Activated CD8-positive, alpha-beta T cell treated with anti-CD3 and anti-CD28 coated beads, Interleukin-2, amount 10 ng/mL, durations not matched to agents 7 days and 5 days (primary cell): Measurements from ENCODE around the gene MOSPD3. TPM values are rescaled to one million over a fixed set of nuclear protein-coding genes. Genes with fewer than 3 reads are reported as not detected.
"Not testable (repeated sequence)": the region's sequence is repeated elsewhere in the genome, so short reads cannot be mapped to it uniquely, and the experiment has no call there.

Source experiments
- ATAC-seq: fragments of 150-1000 bp; cut with Tn5 transposase; one replicate; pipeline ENCODE4 v1.10.0; 2021; ENCODE audit warnings: moderate library complexity
- CTCF ChIA-PET: fragments of 350-600 bp; sonication (Branson Sonifier 250); formaldehyde crosslinking; loops from one replicate; lab custom pipeline; 2021; ENCODE audit warnings: antibody characterized with exemption; lab: Charles Lee
- POLR2A ChIA-PET: fragments of 350-600 bp; sonication (Branson Sonifier 250); formaldehyde crosslinking; loops from one replicate; lab custom pipeline; 2021; ENCODE audit warnings: antibody characterized with exemption; lab: Charles Lee
- DNase-seq: peaks from one replicate; pipeline ENCODE4 v3.0.0-alpha.2; 2020
- H3K27ac Mint-ChIP-seq: one replicate; pipeline ENCODE4 v1.8.0; 2021; ENCODE audit warnings: mild to moderate bottlenecking, mixed read lengths
- H3K27me3 Mint-ChIP-seq: one replicate; pipeline ENCODE4 v1.8.0; 2021; ENCODE audit warnings: low read depth, mixed read lengths
- H3K36me3 Mint-ChIP-seq: one replicate; pipeline ENCODE4 v1.8.0; 2021; ENCODE audit warnings: low read depth, mixed read lengths
- H3K4me1 Mint-ChIP-seq: one replicate; pipeline ENCODE4 v1.8.0; 2021; ENCODE audit warnings: low read depth, mixed read lengths
- H3K4me3 Mint-ChIP-seq: one replicate; pipeline ENCODE4 v1.8.0; 2021; ENCODE audit warnings: mild to moderate bottlenecking, mixed read lengths
- H3K9me3 Mint-ChIP-seq: one replicate; pipeline ENCODE4 v1.8.0; 2022; ENCODE audit warnings: mixed read lengths; ENCODE audit not compliant: insufficient read depth
- total RNA-seq, 2 experiments: library from RNA; stranded (reverse); gene quantifications; one replicate each; pipeline ENCODE4 v1.2.3, GENCODE V29; 2021

The MOSPD3 gene
- total RNA-seq: 10 to 100 TPM; 42.1 to 43.5 TPM

- peak within 1 kb of the TSS; percentile 99 for H3K27ac Mint-ChIP-seq
- ATAC-seq (peak; percentile 94), DNase-seq (peak; percentile 98)
- H3K9me3 Mint-ChIP-seq: no peaks in the 10 kb centered on the region
- ChIA-PET CTCF (interaction anchor here (0.5 to 2.8 kb wide), 18 partner anchors 9 to 240 kb away, joined by 3 to 25 read pairs (median 4); partner anchors contain the start of genes FBXO24, LRCH4, POP7 and SLC12A9), POLR2A (interaction anchor here (0.6 to 1.7 kb wide), 14 partner anchors 9 to 264 kb away, joined by 3 to 10 read pairs (median 4); partner anchors contain the start of genes FBXO24, LRCH4 and ZCWPW1)
- peak within 1 kb of the TSS; percentile 95 for H3K4me3 Mint-ChIP-seq
- peaks cover 6% of the 10 kb centered on the region for H3K27me3 Mint-ChIP-seq
- peaks cover 30% of the 10 kb centered on the region for H3K4me1 Mint-ChIP-seq
- H3K36me3 Mint-ChIP-seq: peaks cover 14% of the 10 kb centered on the region
These were observed at the start of gene MOSPD3 for GRCh38 chr7:100611983-100612729. Gene MOSPD3, plus strand, starts transcription at chr7:100612540. Its CDS starts 252 bp downstream, at chr7:100612792.

- Mint-ChIP-seq H3K4me3 (no peak overlapping the region), H3K27me3 (no peaks in the 10 kb centered on the region), H3K36me3 (peaks cover 29% of the 10 kb centered on the region), H3K27ac (no peak overlapping the region), H3K4me1 (peaks cover 35% of the 10 kb centered on the region), H3K9me3 (no peaks in the 10 kb centered on the region)
- ATAC-seq (no peak), DNase-seq (no peak)
- ChIA-PET POLR2A (interaction anchor here (1.4 kb wide), 1 partner anchor 24 kb away, joined by 3 read pairs; the partner anchor contains the start of gene AGFG2), CTCF (interaction anchor here (0.9 to 12.0 kb wide), 12 partner anchors 9 to 143 kb away, joined by 3 to 213 read pairs (median 6); partner anchors contain the start of genes FBXO24, LRCH4, MOSPD3 and POP7)
These were observed 49.2 kb upstream of the MOSPD3 start for GRCh38 chr7:100563100-100563564.

- ATAC-seq (peak; percentile 67), DNase-seq (peak; percentile 89)
- Mint-ChIP-seq H3K36me3 (peaks cover 25% of the 10 kb centered on the region), H3K4me3 (no peak overlapping the region), H3K4me1 (peaks cover 42% of the 10 kb centered on the region), H3K9me3 (no peaks in the 10 kb centered on the region), H3K27me3 (no peaks in the 10 kb centered on the region), H3K27ac (peak overlapping the region; percentile 65)
- CTCF ChIA-PET: interaction anchor here (0.8 to 12.0 kb wide), 21 partner anchors 8 to 376 kb away, joined by 3 to 213 read pairs (median 5); partner anchors contain the start of genes FBXO24, LRCH4, MOSPD3 and POP7
- POLR2A ChIA-PET: interaction anchor here (1.8 kb wide), 1 partner anchor 21 kb away, joined by 5 read pairs; no protein-coding TSS in a partner anchor
These were observed 48.4 kb upstream of the MOSPD3 start for GRCh38 chr7:100563809-100564400.

GRCh38 chr7:100564405-100564804, 47.9 kb upstream of the MOSPD3 start:
- H3K27ac Mint-ChIP-seq: peak overlapping the region; percentile 43
- H3K36me3 Mint-ChIP-seq: peaks cover 22% of the 10 kb centered on the region
- not testable (repeated sequence) for H3K4me3 Mint-ChIP-seq, H3K9me3 Mint-ChIP-seq, H3K27me3 Mint-ChIP-seq, DNase-seq, ATAC-seq
- peaks cover 43% of the 10 kb centered on the region for H3K4me1 Mint-ChIP-seq
- ChIA-PET CTCF (interaction anchor here (0.8 to 12.0 kb wide), 20 partner anchors 8 to 376 kb away, joined by 3 to 213 read pairs (median 5); partner anchors contain the start of genes FBXO24, LRCH4, MOSPD3 and POP7), POLR2A (interaction anchor here (1.8 kb wide), 1 partner anchor 21 kb away, joined by 5 read pairs; no protein-coding TSS in a partner anchor)

GRCh38 chr7:100565133-100565571, 47.2 kb upstream of the MOSPD3 start:
- Mint-ChIP-seq H3K9me3 (no peaks in the 10 kb centered on the region), H3K36me3 (peaks cover 20% of the 10 kb centered on the region), H3K4me3 (no peak overlapping the region), H3K27ac (no peak overlapping the region), H3K4me1 (peaks cover 48% of the 10 kb centered on the region), H3K27me3 (no peaks in the 10 kb centered on the region)
- no peak for DNase-seq
- ChIA-PET CTCF (interaction anchor here (0.7 to 12.0 kb wide), 12 partner anchors 9 to 102 kb away, joined by 3 to 213 read pairs (median 4); partner anchors contain the start of genes FBXO24, LRCH4 and MOSPD3), POLR2A (interaction anchor here (0.7 to 2.0 kb wide), 5 partner anchors 15 to 87 kb away, joined by 3 to 8 read pairs (median 3); partner anchors contain the start of gene FBXO24)
- no peak for ATAC-seq

GRCh38 chr7:100566018-100566531, 46.3 kb upstream of the MOSPD3 start:
- peak overlapping the region; percentile 62 for H3K27ac Mint-ChIP-seq
- H3K36me3 Mint-ChIP-seq: peaks cover 20% of the 10 kb centered on the region
- POLR2A ChIA-PET: interaction anchor here (0.7 to 2.0 kb wide), 4 partner anchors 16 to 88 kb away, joined by 3 to 8 read pairs (median 3); partner anchors contain the start of gene FBXO24
- H3K4me1 Mint-ChIP-seq: peaks cover 56% of the 10 kb centered on the region
- no peaks in the 10 kb centered on the region for H3K9me3 Mint-ChIP-seq
- H3K4me3 Mint-ChIP-seq: no peak overlapping the region
- H3K27me3 Mint-ChIP-seq: no peaks in the 10 kb centered on the region
- no peak for ATAC-seq
- CTCF ChIA-PET: interaction anchor here (0.7 to 12.0 kb wide), 7 partner anchors 11 to 125 kb away, joined by 3 to 213 read pairs (median 7); partner anchors contain the start of genes FBXO24 and LRCH4
- no peak for DNase-seq

- ChIA-PET POLR2A (interaction anchor here (0.6 to 2.0 kb wide), 2 partner anchors 20 to 113 kb away, joined by 5 to 8 read pairs; partner anchors contain the start of gene FBXO24), CTCF (interaction anchor here (1.3 to 5.6 kb wide), 2 partner anchors 20 to 124 kb away, joined by 4 to 57 read pairs; partner anchors contain the start of genes FBXO24 and LRCH4)
- Mint-ChIP-seq H3K27ac (peak overlapping the region; percentile 80), H3K27me3 (no peaks in the 10 kb centered on the region), H3K9me3 (no peaks in the 10 kb centered on the region), H3K4me3 (no peak overlapping the region), H3K4me1 (peaks cover 66% of the 10 kb centered on the region), H3K36me3 (peaks cover 26% of the 10 kb centered on the region)
- ATAC-seq: no peak
- no peak for DNase-seq
These were observed 45.2 kb upstream of the MOSPD3 start for GRCh38 chr7:100567031-100567730.

- ATAC-seq (no peak), DNase-seq (peak; percentile 32)
- Mint-ChIP-seq H3K9me3 (no peaks in the 10 kb centered on the region), H3K4me1 (peaks cover 66% of the 10 kb centered on the region), H3K36me3 (peaks cover 25% of the 10 kb centered on the region), H3K27me3 (no peaks in the 10 kb centered on the region), H3K4me3 (no peak overlapping the region), H3K27ac (peak overlapping the region; percentile 80)
- POLR2A ChIA-PET: no interaction called here
- CTCF ChIA-PET: interaction anchor here (1.1 kb wide), 1 partner anchor 21 kb away, joined by 3 read pairs; no protein-coding TSS in a partner anchor
These were observed 44.6 kb upstream of the MOSPD3 start for GRCh38 chr7:100567751-100568175.

GRCh38 chr7:100568176-100568895, 44.0 kb upstream of the MOSPD3 start:
- peaks cover 23% of the 10 kb centered on the region for H3K36me3 Mint-ChIP-seq
- no peak for ATAC-seq
- no peak overlapping the region for H3K4me3 Mint-ChIP-seq
- ChIA-PET CTCF (interaction anchor here (1.0 to 2.0 kb wide), 6 partner anchors 8 to 157 kb away, joined by 3 to 11 read pairs (median 4); partner anchors contain the start of genes FBXO24 and LRCH4), POLR2A (interaction anchor here (0.6 kb wide), 1 partner anchor 11 kb away, joined by 4 read pairs; no protein-coding TSS in a partner anchor)
- DNase-seq: no peak
- H3K27ac Mint-ChIP-seq: peak overlapping the region; percentile 80
- H3K4me1 Mint-ChIP-seq: peaks cover 66% of the 10 kb centered on the region
- no peaks in the 10 kb centered on the region for H3K27me3 Mint-ChIP-seq
- H3K9me3 Mint-ChIP-seq: no peaks in the 10 kb centered on the region
